H1 (cell line): Measurements from ENCODE around the gene PALM2AKAP2. TPM values are rescaled to one million over a fixed set of nuclear protein-coding genes. Genes with fewer than 3 reads are reported as not detected.

Source experiments
- CTCF ChIA-PET: fragments of 300-600 bp; sonication (Branson Sonifier 250); formaldehyde crosslinking; loops from one replicate; lab custom pipeline; 2021; ENCODE audit not compliant: partially characterized antibody; lab: Charles Lee
- POLR2A ChIA-PET: fragments of 300-600 bp; sonication (Branson Sonifier 250); formaldehyde crosslinking; loops from one replicate; lab custom pipeline; 2021; ENCODE audit warnings: inconsistent platforms; ENCODE audit not compliant: partially characterized antibody; lab: Charles Lee
- DNase-seq, 2 experiments: peaks; one replicate each; pipeline versions ENCODE4 v3.0.0 to v3.0.0-alpha.2; 2010 to 2022; ENCODE audit warnings: low spot score in 2 of 2, low read depth in 1 of 2, mixed read lengths in 1 of 2
- FAIRE-seq: peaks from 2 replicates; lab custom pipeline; 2011; peaks lifted over from hg19 to GRCh38; lab: Jason Lieb, UNC
- H2AFZ ChIP-seq: 2 replicates; pipeline ENCODE4 v1.8.1; 2012; ENCODE audit warnings: low read length, inconsistent platforms
- H2AK5ac ChIP-seq: 2 replicates; pipeline ENCODE4 v1.6.1; 2013; ENCODE audit warnings: low read depth, low read length
- H2BK120ac ChIP-seq: replicated peaks from 2 replicates; pipeline ENCODE3; 2013; ENCODE audit warnings: low read depth, low read length, inconsistent platforms
- H2BK12ac ChIP-seq: 2 replicates; pipeline ENCODE4 v1.6.1; 2013; ENCODE audit warnings: low read depth, low read length
- H2BK15ac ChIP-seq: 2 replicates; pipeline ENCODE4 v1.6.1; 2013; ENCODE audit warnings: low read length
- H2BK20ac ChIP-seq: 2 replicates; pipeline ENCODE4 v1.6.1; 2013; ENCODE audit warnings: low read length
- H2BK5ac ChIP-seq: 2 replicates; pipeline ENCODE4 v1.6.1; 2013; ENCODE audit warnings: low read depth, low read length
- H3K14ac ChIP-seq: 2 replicates; pipeline ENCODE4 v1.6.1; 2013; ENCODE audit warnings: inconsistent platforms; ENCODE audit not compliant: insufficient read length
- H3K18ac ChIP-seq: 2 replicates; pipeline ENCODE4 v1.6.1; 2013; ENCODE audit warnings: low read length; ENCODE audit errors: extremely low read depth
- H3K23ac ChIP-seq: 2 replicates; pipeline ENCODE4 v1.6.1; 2013; ENCODE audit warnings: inconsistent platforms; ENCODE audit not compliant: insufficient read length
- H3K23me2 ChIP-seq: 2 replicates; pipeline ENCODE4 v1.6.1; 2013; ENCODE audit warnings: low read depth, low read length
- H3K27ac ChIP-seq: 2 replicates; pipeline ENCODE4 v1.6.1; 2011; ENCODE audit warnings: low read depth, low read length, inconsistent platforms
- H3K27me3 ChIP-seq, 4 experiments: replicated peaks in 1 of 4; 1 replicate in 1 of 4; 2 replicates in 3 of 4; pipeline versions ENCODE4 v1.6.1 to v1.8.1; 2011 to 2013; ENCODE audit warnings: low read length in 3 of 4, mild to moderate bottlenecking in 3 of 4, inconsistent platforms in 2 of 4, mixed read lengths in 2 of 4, moderate library complexity in 1 of 4; ENCODE audit not compliant: control insufficient read depth in 3 of 4, insufficient read depth in 3 of 4; ENCODE audit errors: extremely low read depth in 1 of 4
- H3K36me3 ChIP-seq, 4 experiments: 2 replicates each; pipeline versions ENCODE4 v1.6.1 to v1.8.1; 2011 to 2013; ENCODE audit warnings: mild to moderate bottlenecking in 4 of 4, low read length in 3 of 4, moderate library complexity in 2 of 4, control low read depth in 1 of 4, inconsistent platforms in 1 of 4; ENCODE audit not compliant: insufficient read depth in 4 of 4, control insufficient read depth in 2 of 4
- H3K4ac ChIP-seq: replicated peaks from 2 replicates; pipeline ENCODE3; 2013; ENCODE audit warnings: low read length, low read depth, mixed read lengths, inconsistent platforms; ENCODE audit not compliant: insufficient read length
- H3K4me1 ChIP-seq, 4 experiments: replicated peaks in 1 of 4; 1 replicate in 1 of 4; 2 replicates in 3 of 4; pipeline versions ENCODE4 v1.6.1 to v1.8.1; 2011 to 2013; ENCODE audit warnings: low read length in 3 of 4, inconsistent platforms in 2 of 4, mixed read lengths in 1 of 4; ENCODE audit not compliant: insufficient read depth in 4 of 4, control insufficient read depth in 3 of 4
- H3K4me2 ChIP-seq, 2 experiments: 2 replicates each; pipeline versions ENCODE4 v1.6.1 to v1.8.1; 2011 to 2013; ENCODE audit warnings: low read depth in 2 of 2, low read length in 2 of 2, control low read depth in 1 of 2, inconsistent platforms in 1 of 2, mild to moderate bottlenecking in 1 of 2; ENCODE audit not compliant: insufficient read depth in 1 of 2
- H3K4me3 ChIP-seq, 4 experiments: fragments of 200-600, 300-600 bp in 1 of 4; sonication (generic), shearing (Covaris generic), sonication (Bioruptor Twin) in 1 of 4; 2 replicates each; pipeline versions ENCODE4 v1.5.1 to v1.8.1; 2011 to 2016; ENCODE audit warnings: low read length in 4 of 4, low read depth in 3 of 4, control low read depth in 2 of 4, inconsistent platforms in 2 of 4, mild to moderate bottlenecking in 2 of 4, mixed read lengths in 1 of 4, moderate library complexity in 1 of 4; ENCODE audit not compliant: insufficient read depth in 2 of 4; ENCODE audit errors: extremely low read depth in 1 of 4
- H3K56ac ChIP-seq: replicated peaks from 2 replicates; pipeline ENCODE3; 2013; ENCODE audit warnings: low read depth, mild to moderate bottlenecking, mixed read lengths, low read length, inconsistent platforms; ENCODE audit not compliant: insufficient read length
- H3K79me1 ChIP-seq: 2 replicates; pipeline ENCODE4 v1.6.1; 2013; ENCODE audit warnings: low read depth, low read length, control low read depth
- H3K79me2 ChIP-seq, 2 experiments: 2 replicates each; pipeline versions ENCODE4 v1.6.1 to v1.8.1; 2012 to 2013; ENCODE audit warnings: low read length in 2 of 2, mild to moderate bottlenecking in 2 of 2, inconsistent platforms in 1 of 2; ENCODE audit not compliant: insufficient read depth in 2 of 2, control insufficient read depth in 1 of 2
- H3K9ac ChIP-seq, 4 experiments: replicated peaks in 1 of 4; 1 replicate in 1 of 4; 2 replicates in 3 of 4; pipeline versions ENCODE4 v1.6.1 to v1.8.1; 2011 to 2013; ENCODE audit warnings: low read depth in 3 of 4, low read length in 3 of 4, control low read depth in 2 of 4, mild to moderate bottlenecking in 2 of 4, moderate library complexity in 2 of 4, inconsistent platforms in 1 of 4; ENCODE audit errors: extremely low read depth in 1 of 4
- H3K9me3 ChIP-seq, 2 experiments: 2 replicates each; pipeline versions ENCODE4 v1.6.1 to v1.8.1; 2012 to 2013; ENCODE audit warnings: mild to moderate bottlenecking in 2 of 2, moderate library complexity in 2 of 2, control low read depth in 1 of 2, inconsistent platforms in 1 of 2, low read depth in 1 of 2, low read length in 1 of 2, mixed read lengths in 1 of 2; ENCODE audit not compliant: insufficient read depth in 2 of 2
- H4K20me1 ChIP-seq, 2 experiments: replicated peaks in 1 of 2; 2 replicates each; pipeline versions ENCODE3 to v1.8.1; 2011 to 2013; ENCODE audit warnings: inconsistent platforms in 2 of 2, low read length in 2 of 2, mild to moderate bottlenecking in 1 of 2; ENCODE audit not compliant: insufficient read depth in 2 of 2, control insufficient read depth in 1 of 2
- H4K5ac ChIP-seq: 2 replicates; pipeline ENCODE4 v1.6.1; 2013; ENCODE audit warnings: low read length, low read depth, mixed read lengths, inconsistent platforms; ENCODE audit not compliant: insufficient read length
- H4K8ac ChIP-seq: 2 replicates; pipeline ENCODE4 v1.8.0; 2013; ENCODE audit warnings: mild to moderate bottlenecking, moderate library complexity, low read length, inconsistent platforms; ENCODE audit not compliant: insufficient read depth; ENCODE audit errors: extremely low read depth
- H4K91ac ChIP-seq: replicated peaks from 2 replicates; pipeline ENCODE3; 2013; ENCODE audit warnings: low read length, mixed read lengths, inconsistent platforms; ENCODE audit not compliant: insufficient read length
- CHD2 ChIP-seq: IDR thresholded peaks from 2 replicates; pipeline ENCODE4 v1.6.1; 2012; ENCODE audit warnings: low read length, improper control_type of control experiment
- CREB1 ChIP-seq: IDR thresholded peaks from 2 replicates; pipeline ENCODE4 v1.6.1; 2012; ENCODE audit warnings: inconsistent platforms
- EP300 ChIP-seq, 2 experiments: IDR thresholded peaks; 1 replicate in 1 of 2; 2 replicates in 1 of 2; pipeline ENCODE4 v1.6.1; 2011 to 2012; ENCODE audit warnings: low read depth in 2 of 2, low read length in 2 of 2, mild to moderate bottlenecking in 2 of 2, borderline replicate concordance in 1 of 2, inconsistent platforms in 1 of 2, moderate library complexity in 1 of 2
- GTF2F1 ChIP-seq: IDR thresholded peaks from 2 replicates; pipeline ENCODE4 v1.6.1; 2012; ENCODE audit warnings: low read depth, low read length, improper control_type of control experiment, borderline replicate concordance
- HDAC2 ChIP-seq, 2 experiments: fragments of 300-600 bp in 1 of 2; sonication (generic) in 1 of 2; IDR thresholded peaks; 2 replicates each; pipeline ENCODE4 v1.6.1; 2011 to 2012; ENCODE audit warnings: low read depth in 2 of 2, low read length in 2 of 2, mild to moderate bottlenecking in 2 of 2, moderate library complexity in 2 of 2, borderline replicate concordance in 1 of 2, inconsistent platforms in 1 of 2
- JUN ChIP-seq: IDR thresholded peaks from 2 replicates; pipeline ENCODE4 v1.6.1; 2011; ENCODE audit warnings: low read depth, mild to moderate bottlenecking, improper control_type of control experiment, low read length
- KDM5A ChIP-seq: fragments of 200-600 bp; IDR thresholded peaks from 2 replicates; pipeline ENCODE4 v1.7.1; 2012; ENCODE audit warnings: mild to moderate bottlenecking, low read length, inconsistent platforms, mixed read lengths
- MAFK ChIP-seq: IDR thresholded peaks from 2 replicates; pipeline ENCODE4 v1.6.1; 2012; ENCODE audit warnings: low read depth, mild to moderate bottlenecking, improper control_type of control experiment, low read length
- NRF1 ChIP-seq: IDR thresholded peaks from 2 replicates; pipeline ENCODE4 v1.6.1; 2011; ENCODE audit warnings: mild to moderate bottlenecking, low read depth, low read length, improper control_type of control experiment
- TBP ChIP-seq: IDR thresholded peaks from 2 replicates; pipeline ENCODE4 v1.6.1; 2011; ENCODE audit warnings: low read depth, low read length, improper control_type of control experiment
- USF2 ChIP-seq: IDR thresholded peaks from 2 replicates; pipeline ENCODE4 v1.6.1; 2011; ENCODE audit warnings: low read length, improper control_type of control experiment
- ZNF274 ChIP-seq: IDR thresholded peaks from 2 replicates; pipeline ENCODE4 v1.7.0; 2012; ENCODE audit warnings: low read length, borderline replicate concordance; ENCODE audit errors: extremely low read depth
- WGBS, 2 experiments: shearing (Covaris generic) in 1 of 2; methylation state at CpG; one replicate each; pipeline versions ENCODE4 v1.1.6 to v1.1.7; 2013 to 2015; ENCODE audit warnings: low lambda C conversion rate in 2 of 2, mixed read lengths in 2 of 2, inconsistent platforms in 1 of 2, low coverage in 1 of 2, missing lambda C conversion rate in 1 of 2; ENCODE audit not compliant: insufficient replicate concordance in 2 of 2, insufficient coverage in 1 of 2, insufficient read length in 1 of 2; ENCODE audit errors: extremely low coverage in 1 of 2, missing lambda C conversion rate in 1 of 2; 5-methylcytosine and 5-hydroxymethylcytosine counted together
- polyA plus RNA-seq, 7 experiments: library from polyadenylated mRNA; depleted of rRNA in 3 of 7; stranded (reverse) in 5 of 7; unstranded in 2 of 7; fragments of >200 nt in 5 of 7; fragments of 200-250 nt in 2 of 7; gene quantifications; 1 replicate in 5 of 7; 2 replicates in 1 of 7; 4 replicates in 1 of 7; pipeline versions ENCODE4 v1.2.1 to v1.2.3, GENCODE V29; 2011 to 2013; ENCODE audit warnings: missing spikeins in 2 of 7, mixed read lengths in 2 of 7
- total RNA-seq: library from RNA; stranded (reverse); fragmentation: NEBNext Ultra II Directional; extraction: Animal tissue kit (Norgen Biotek cat#: 25700); gene quantifications from 2 replicates; pipeline ENCODE4 v1.2.1, GENCODE V29; 2021
- TF ChIP-seq, protein P1 (sequence below): IDR thresholded peaks from 2 replicates; pipeline ENCODE4 v1.6.1; 2011; ENCODE audit warnings: low read depth, mild to moderate bottlenecking, low read length; ENCODE audit not compliant: insufficient read depth

Gene PALM2AKAP2
- total and polyA plus RNA-seq, 2 of the 8 experiments (the other 6 are each of a cell fraction or from before 2014, with no cell fraction given), result 0.38 to 20.5 TPM

DNA sequence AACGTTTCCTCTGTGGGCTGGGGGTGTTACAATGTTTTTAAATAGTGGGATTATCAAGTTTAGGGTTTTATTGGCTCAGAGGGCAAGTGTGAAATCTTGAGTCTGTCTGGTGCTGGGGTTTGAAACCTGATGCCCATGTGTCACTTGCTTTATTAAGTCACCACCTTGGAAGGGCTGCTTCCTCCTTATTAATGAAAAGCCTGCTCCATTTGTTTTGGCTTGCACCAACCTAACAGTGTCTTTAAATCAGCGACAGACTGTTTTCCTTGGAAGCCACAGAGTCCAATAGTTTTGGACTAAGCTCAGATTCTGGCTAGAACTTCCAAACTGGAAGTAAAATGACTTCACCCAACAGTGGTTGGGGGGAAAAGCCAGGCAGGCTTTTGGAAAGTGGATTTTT is 10.7 kb upstream of the PALM2AKAP2 start:
- no peak overlapping the region for H4K5ac ChIP-seq
- H3K9ac ChIP-seq, result no peak overlapping the region
- no peak overlapping the region for H2AFZ ChIP-seq
- H3K14ac ChIP-seq, result no peak overlapping the region
- H2BK120ac ChIP-seq, result no peak overlapping the region
- no peaks in the 10 kb centered on the region for H3K9me3 ChIP-seq
- no peak for DNase-seq
- peaks cover 7 to 26% (median 16%) of the 10 kb centered on the region in 4 experiments for H3K4me1 ChIP-seq
- H2BK5ac ChIP-seq, result no peak overlapping the region
- H3K23me2 ChIP-seq, result peaks cover 3% of the 10 kb centered on the region; the same call in 1 of the 2 replicates
- no peak overlapping the region for H3K23ac ChIP-seq
- no peak overlapping the region for H2BK15ac ChIP-seq
- H3K79me1 ChIP-seq, result no peaks in the 10 kb centered on the region
- ChIA-PET POLR2A (no interaction called here), CTCF (interaction anchor here (1.1 to 2.4 kb wide), 2 partner anchors 10 to 18 kb away, joined by 3 to 8 read pairs; no protein-coding TSS in a partner anchor)
- H2BK12ac ChIP-seq, result no peak overlapping the region
- no peak overlapping the region for H3K18ac ChIP-seq
- no peaks in the 10 kb centered on the region for H3K79me2 ChIP-seq
- no peak overlapping the region for H3K4ac ChIP-seq
- H3K27ac ChIP-seq, result no peak overlapping the region
- no peak overlapping the region for H4K8ac ChIP-seq
- no peak overlapping the region for H2AK5ac ChIP-seq
- H4K20me1 ChIP-seq, result no peaks in the 10 kb centered on the region
- no peak overlapping the region for H2BK20ac ChIP-seq
- 84% methylated on average over 2 of the region's 2 CpGs; no CpG with 5 or more reads in 1 of the 2 experiments for WGBS, 2 experiments
- no peak overlapping the region for H4K91ac ChIP-seq
- no peaks in the 10 kb centered on the region for H3K36me3 ChIP-seq
- no peak overlapping the region for H3K4me2 ChIP-seq
- no peak overlapping the region for H3K56ac ChIP-seq
- H3K4me3 ChIP-seq, result no peak overlapping the region
- H3K27me3 ChIP-seq, result no peaks in the 10 kb centered on the region; a peak in 1 of 7 replicates
- no peak for FAIRE-seq
- TF ChIP-seq, protein P1, sequence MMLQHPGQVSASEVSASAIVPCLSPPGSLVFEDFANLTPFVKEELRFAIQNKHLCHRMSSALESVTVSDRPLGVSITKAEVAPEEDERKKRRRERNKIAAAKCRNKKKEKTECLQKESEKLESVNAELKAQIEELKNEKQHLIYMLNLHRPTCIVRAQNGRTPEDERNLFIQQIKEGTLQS, result no peak
- TF ChIP-seq CREB1 (no peak), HDAC2 (IDR thresholded peaks at IDR 0.05; ENCODE audit: borderline replicate concordance in 1 of 2, low read depth in 2 of 2, low read length in 2 of 2) (no peak), USF2 (no peak), NRF1 (no peak), GTF2F1 (no peak), TBP (no peak), ZNF274 (no peak), CHD2 (no peak), MAFK (no peak), JUN (no peak), KDM5A (no peak), EP300 (IDR thresholded peaks at IDR 0.05; ENCODE audit: borderline replicate concordance in 1 of 2, low read depth in 2 of 2, low read length in 2 of 2) (no peak)
